ENCODE measurements around the gene IL22RA1. TPM values are rescaled to one million over a fixed set of nuclear protein-coding genes. Genes with fewer than 3 reads are reported as not detected.
A peak's percentile ranks its signal among the peaks of the same experiment; 100 is the strongest.

Gene IL22RA1
- total and polyA plus RNA-seq, 7 donors, result 0.08 to 0.26 (median 0.16) TPM; not detected in 3

- intact Hi-C loops (cut with DNase I), result no loop called here
- no peak overlapping the region for H3K4me3 ChIP-seq
- no peaks in the 10 kb centered on the region for H3K9me3 ChIP-seq
- H3K27ac ChIP-seq, result no peak overlapping the region
- no peaks in the 10 kb centered on the region for H3K27me3 ChIP-seq (ENCODE audit: insufficient read depth in 3 of 3, low read length in 2 of 3)
- ATAC-seq (no peak), DNase-seq (no peak)
- no peak for TF ChIP-seq CTCF (IDR thresholded peaks at IDR 0.05)
- WGBS, 3 donors, result 90 to 96% (median 95%) methylated on average over 11 to 12 of the region's 12 CpGs
- H3K4me1 ChIP-seq, result peaks cover 8% of the 10 kb centered on the region
- no peaks in the 10 kb centered on the region for H3K36me3 ChIP-seq (ENCODE audit: insufficient read depth in 1 of 2, low read depth in 1 of 2)
These were observed 26.3 kb upstream of the IL22RA1 start for GRCh38 chr1:24169286-24169685.

GRCh38 chr1:24168245-24168644 is 25.3 kb upstream of the IL22RA1 start:
- ATAC-seq, result peak; percentile 57 to 91 (median 79)
- Histone ChIP-seq H3K9me3 (no peaks in the 10 kb centered on the region), H3K27me3 (ENCODE audit: insufficient read depth in 3 of 3, low read length in 2 of 3) (no peaks in the 10 kb centered on the region), H3K36me3 (ENCODE audit: insufficient read depth in 1 of 2, low read depth in 1 of 2) (no peaks in the 10 kb centered on the region), H3K27ac (no peak overlapping the region), H3K4me1 (peaks cover 8% of the 10 kb centered on the region), H3K4me3 (no peak overlapping the region)
- intact Hi-C loops (cut with DNase I), result no loop called here
- WGBS, 3 donors, result 26 to 41% (median 32%) methylated on average over 7 of the region's 7 CpGs
- no peak for DNase-seq
- TF ChIP-seq CTCF (IDR thresholded peaks at IDR 0.05), result no peak

GRCh38 chr1:24167008-24167407 is 24.1 kb upstream of the IL22RA1 start:
- intact Hi-C loops (cut with DNase I), result no loop called here
- H3K9me3 ChIP-seq, result no peaks in the 10 kb centered on the region
- 56 to 59% (median 56%) methylated on average over 4 of the region's 4 CpGs for WGBS, 3 donors
- no peak overlapping the region for H3K27ac ChIP-seq
- no peak for TF ChIP-seq CTCF (IDR thresholded peaks at IDR 0.05)
- peaks cover 8% of the 10 kb centered on the region for H3K4me1 ChIP-seq
- no peaks in the 10 kb centered on the region for H3K27me3 ChIP-seq (ENCODE audit: insufficient read depth in 3 of 3, low read length in 2 of 3)
- no peaks in the 10 kb centered on the region for H3K36me3 ChIP-seq (ENCODE audit: insufficient read depth in 1 of 2, low read depth in 1 of 2)
- ATAC-seq (no peak), DNase-seq (no peak)
- no peak overlapping the region for H3K4me3 ChIP-seq

- Histone ChIP-seq H3K4me1 (peaks cover 8% of the 10 kb centered on the region), H3K4me3 (no peak overlapping the region), H3K36me3 (ENCODE audit: insufficient read depth in 1 of 2, low read depth in 1 of 2) (no peaks in the 10 kb centered on the region), H3K27ac (no peak overlapping the region), H3K9me3 (no peaks in the 10 kb centered on the region), H3K27me3 (ENCODE audit: insufficient read depth in 3 of 3, low read length in 2 of 3) (no peaks in the 10 kb centered on the region)
- 94 to 98% (median 98%) methylated on average over 2 of the region's 2 CpGs for WGBS, 3 donors
- intact Hi-C loops (cut with DNase I), result no loop called here
- no peak for TF ChIP-seq CTCF (IDR thresholded peaks at IDR 0.05)
- no peak for DNase-seq
- ATAC-seq, result no peak
These were observed 22.6 kb upstream of the IL22RA1 start for GRCh38 chr1:24165500-24165899.

GRCh38 chr1:24164004-24164403 is 21.1 kb upstream of the IL22RA1 start:
- DNase-seq (no peak), ATAC-seq (no peak)
- TF ChIP-seq CTCF (IDR thresholded peaks at IDR 0.05), result no peak
- Histone ChIP-seq H3K27me3 (ENCODE audit: insufficient read depth in 3 of 3, low read length in 2 of 3) (no peaks in the 10 kb centered on the region), H3K27ac (no peak overlapping the region), H3K36me3 (ENCODE audit: insufficient read depth in 1 of 2, low read depth in 1 of 2) (no peaks in the 10 kb centered on the region), H3K4me3 (no peak overlapping the region), H3K9me3 (no peaks in the 10 kb centered on the region), H3K4me1 (peaks cover 8% of the 10 kb centered on the region)
- WGBS, 3 donors, result 76 to 86% (median 81%) methylated on average over 3 of the region's 3 CpGs
- intact Hi-C loops (cut with DNase I), result no loop called here
